Fibroblast of villous mesenchyme (primary cell): ENCODE data around the gene RTKN2. TPM values are rescaled to one million over a fixed set of nuclear protein-coding genes. Genes with fewer than 3 reads are reported as not detected.
"Not testable (repeated sequence)": the region's sequence is repeated elsewhere in the genome, so short reads cannot be mapped to it uniquely, and the experiment has no call there.

Experiments
- DNase-seq: peaks from one replicate; pipeline ENCODE4 v3.0.0-alpha.2; 2010; ENCODE audit warnings: low read depth
- H3K4me3 ChIP-seq: 2 replicates; pipeline ENCODE4 v1.5.1; 2011; ENCODE audit warnings: low read depth, mild to moderate bottlenecking, low read length
- CTCF ChIP-seq: IDR thresholded peaks from 2 replicates; pipeline ENCODE4 v1.5.1; 2012; ENCODE audit warnings: low read depth, mild to moderate bottlenecking, low read length; ENCODE audit not compliant: insufficient read depth
- total RNA-seq: library from RNA; depleted of rRNA; stranded (reverse); fragments of >200 nt; gene quantifications from 2 replicates; pipeline ENCODE4 v1.2.3, GENCODE V29; 2012

Gene RTKN2
- total RNA-seq, 1 donor: 15.1 TPM

- no peak for TF ChIP-seq CTCF
- H3K4me3 ChIP-seq: no peak overlapping the region
- DNase-seq: peak; percentile 13
Observed at GRCh38 chr10:62305813-62306212, 37.2 kb upstream of the RTKN2 start.

GRCh38 chr10:62303922-62304321 is 35.3 kb upstream of the RTKN2 start:
- no peak for TF ChIP-seq CTCF
- no peak overlapping the region for H3K4me3 ChIP-seq

GRCh38 chr10:62302760-62303159 is 34.1 kb upstream of the RTKN2 start:
- no peak for TF ChIP-seq CTCF
- no peak overlapping the region for H3K4me3 ChIP-seq
- no peak for DNase-seq

More at GRCh38 chr10:62303922-62304321, 35.3 kb upstream of the RTKN2 start:
- no peak for DNase-seq

GRCh38 chr10:62297857-62298256 is 29.2 kb upstream of the RTKN2 start:
- TF ChIP-seq CTCF: no peak
- DNase-seq: no peak
- H3K4me3 ChIP-seq: no peak overlapping the region

GRCh38 chr10:62284221-62284620 is 15.6 kb upstream of the RTKN2 start:
- DNase-seq: no peak
- no peak overlapping the region for H3K4me3 ChIP-seq
- no peak for TF ChIP-seq CTCF

- H3K4me3 ChIP-seq, DNase-seq: not testable (repeated sequence)
Observed at GRCh38 chr10:62281348-62281747, 12.7 kb upstream of the RTKN2 start.

- H3K4me3 ChIP-seq, DNase-seq: not testable (repeated sequence)
Observed at GRCh38 chr10:62280392-62280791, 11.7 kb upstream of the RTKN2 start.

- DNase-seq: peak; percentile 41
- H3K4me3 ChIP-seq: no peak overlapping the region
- no peak for TF ChIP-seq CTCF
Observed at GRCh38 chr10:62278441-62278910, 9.8 kb upstream of the RTKN2 start.
